Uterus (tissue), 4 donors: ENCODE measurements around the gene GRM1. TPM values are rescaled to one million over a fixed set of nuclear protein-coding genes. Genes with fewer than 3 reads are reported as not detected.

Experiments used
- DNase-seq, 2 donors: peaks; one replicate each; pipeline ENCODE4 v3.0.0-alpha.2; 2019 to 2020
- H3K27ac ChIP-seq, 2 donors: fragments of 200-600 bp; sonication (generic); 1 replicate in 1 of 2; 2 replicates in 1 of 2; pipeline ENCODE4 v1.5.1; 2016 to 2018
- H3K27me3 ChIP-seq, 2 donors: fragments of 200-600 bp; sonication (generic); one replicate each; pipeline ENCODE4 v1.5.1; 2018 to 2019; ENCODE audit warnings: control low read depth in 1 of 2
- H3K36me3 ChIP-seq, 2 donors: fragments of 200-600 bp; sonication (generic); one replicate each; pipeline ENCODE4 v1.5.1; 2019; ENCODE audit warnings: control low read depth in 1 of 2
- H3K4me1 ChIP-seq, 2 donors: fragments of 200-600 bp; sonication (generic); one replicate each; pipeline ENCODE4 v1.5.1; 2018 to 2019; ENCODE audit warnings: control low read depth in 1 of 2
- H3K4me3 ChIP-seq, 2 donors: fragments of 200-600 bp; sonication (generic); 1 replicate in 1 of 2; 2 replicates in 1 of 2; pipeline ENCODE4 v1.5.1; 2018 to 2019; ENCODE audit warnings: mild to moderate bottlenecking in 1 of 2
- H3K9me3 ChIP-seq, 2 donors: fragments of 200-600 bp; sonication (generic); one replicate each; pipeline ENCODE4 v1.5.1; 2019; ENCODE audit warnings: control low read depth in 1 of 2
- POLR2A ChIP-seq, 2 donors: fragments of 450-650 bp; IDR thresholded peaks; one replicate each; pipeline ENCODE4 v1.6.1; 2016; ENCODE audit warnings: antibody characterized with exemption in 2 of 2, mild to moderate bottlenecking in 1 of 2, moderate library complexity in 1 of 2
- intact Hi-C: fragments of 100-400 bp; cut with DNase I; formaldehyde crosslinking; loops from one replicate; pipeline ENCODE4 v1.15.1; 2023; ENCODE audit warnings: low total_unique reads
- total RNA-seq, 4 donors: library from RNA; depleted of rRNA in 3 of 4; stranded (reverse); fragments of >200 nt in 3 of 4; gene quantifications; one replicate each; pipeline versions ENCODE4 v1.1.0 to v1.2.4, GENCODE V29; 2014 to 2023
- TF ChIP-seq, protein P1 (sequence below), 4 experiments: fragments of 200-600 bp in 2 of 4; fragments of 450-650 bp in 2 of 4; sonication (generic) in 2 of 4; IDR thresholded peaks; one replicate each; pipeline ENCODE4 v1.5.1; 2016 to 2019; ENCODE audit warnings: antibody characterized with exemption in 4 of 4, mild to moderate bottlenecking in 2 of 4, moderate library complexity in 1 of 4
- donor health status: DM: yes; HTN: yes; CAD: no.

Gene GRM1
- total RNA-seq, 4 donors from 2014 or later: 0.07 to 0.12 TPM; not detected in 2

DNA sequence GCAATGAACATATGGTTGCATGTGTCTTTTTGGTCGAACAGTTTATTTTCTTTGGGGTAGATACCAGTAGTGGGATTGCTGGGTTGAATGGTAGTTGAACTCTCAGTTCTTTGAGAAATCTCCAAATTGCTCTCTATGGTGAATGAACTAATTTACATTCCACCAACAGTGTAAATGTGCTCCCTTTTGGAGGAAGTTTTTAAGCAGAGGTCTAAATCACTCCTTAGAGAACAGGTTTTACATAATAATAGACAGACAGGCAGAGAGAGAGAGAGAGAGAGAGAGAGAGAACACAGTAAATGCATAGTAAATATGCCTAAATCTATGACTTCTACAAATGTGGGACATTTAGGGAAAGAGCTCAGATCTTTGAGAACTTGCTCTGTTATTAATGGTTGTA, 37.6 kb downstream of the GRM1 start:
- TF ChIP-seq, protein P1, sequence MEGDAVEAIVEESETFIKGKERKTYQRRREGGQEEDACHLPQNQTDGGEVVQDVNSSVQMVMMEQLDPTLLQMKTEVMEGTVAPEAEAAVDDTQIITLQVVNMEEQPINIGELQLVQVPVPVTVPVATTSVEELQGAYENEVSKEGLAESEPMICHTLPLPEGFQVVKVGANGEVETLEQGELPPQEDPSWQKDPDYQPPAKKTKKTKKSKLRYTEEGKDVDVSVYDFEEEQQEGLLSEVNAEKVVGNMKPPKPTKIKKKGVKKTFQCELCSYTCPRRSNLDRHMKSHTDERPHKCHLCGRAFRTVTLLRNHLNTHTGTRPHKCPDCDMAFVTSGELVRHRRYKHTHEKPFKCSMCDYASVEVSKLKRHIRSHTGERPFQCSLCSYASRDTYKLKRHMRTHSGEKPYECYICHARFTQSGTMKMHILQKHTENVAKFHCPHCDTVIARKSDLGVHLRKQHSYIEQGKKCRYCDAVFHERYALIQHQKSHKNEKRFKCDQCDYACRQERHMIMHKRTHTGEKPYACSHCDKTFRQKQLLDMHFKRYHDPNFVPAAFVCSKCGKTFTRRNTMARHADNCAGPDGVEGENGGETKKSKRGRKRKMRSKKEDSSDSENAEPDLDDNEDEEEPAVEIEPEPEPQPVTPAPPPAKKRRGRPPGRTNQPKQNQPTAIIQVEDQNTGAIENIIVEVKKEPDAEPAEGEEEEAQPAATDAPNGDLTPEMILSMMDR (IDR thresholded peaks at IDR 0.05): no peak
- TF ChIP-seq POLR2A (IDR thresholded peaks at IDR 0.05): no peak
- Histone ChIP-seq H3K27ac (no peak overlapping the region), H3K4me1 (no peaks in the 10 kb centered on the region), H3K9me3 (no peaks in the 10 kb centered on the region), H3K27me3 (peaks cover 0 to 6% of the 10 kb centered on the region in 2 donors), H3K4me3 (no peak overlapping the region), H3K36me3 (no peaks in the 10 kb centered on the region)
- intact Hi-C loops: no loop called here
- no peak for DNase-seq

GRCh38 chr6:146071781-146072180, 42.9 kb downstream of the GRM1 start:
- no peak for TF ChIP-seq POLR2A (IDR thresholded peaks at IDR 0.05)
- TF ChIP-seq, protein P1 (IDR thresholded peaks at IDR 0.05): no peak
- no peaks in the 10 kb centered on the region for H3K36me3 ChIP-seq
- no peak for DNase-seq
- intact Hi-C loops: no loop called here
- H3K4me1 ChIP-seq: no peaks in the 10 kb centered on the region
- no peak overlapping the region for H3K27ac ChIP-seq
- H3K4me3 ChIP-seq: no peak overlapping the region
- no peaks in the 10 kb centered on the region for H3K9me3 ChIP-seq
- no peaks in the 10 kb centered on the region for H3K27me3 ChIP-seq

- DNase-seq: no peak
- intact Hi-C loops: no loop called here
- H3K9me3 ChIP-seq: no peaks in the 10 kb centered on the region
- no peak overlapping the region for H3K27ac ChIP-seq
- H3K4me1 ChIP-seq: no peaks in the 10 kb centered on the region
- TF ChIP-seq, protein P1 (IDR thresholded peaks at IDR 0.05): no peak
- TF ChIP-seq POLR2A (IDR thresholded peaks at IDR 0.05): no peak
- H3K27me3 ChIP-seq: no peaks in the 10 kb centered on the region
- no peak overlapping the region for H3K4me3 ChIP-seq
- H3K36me3 ChIP-seq: no peaks in the 10 kb centered on the region
Measured at GRCh38 chr6:146077992-146078391, 49.1 kb downstream of the GRM1 start.

DNA sequence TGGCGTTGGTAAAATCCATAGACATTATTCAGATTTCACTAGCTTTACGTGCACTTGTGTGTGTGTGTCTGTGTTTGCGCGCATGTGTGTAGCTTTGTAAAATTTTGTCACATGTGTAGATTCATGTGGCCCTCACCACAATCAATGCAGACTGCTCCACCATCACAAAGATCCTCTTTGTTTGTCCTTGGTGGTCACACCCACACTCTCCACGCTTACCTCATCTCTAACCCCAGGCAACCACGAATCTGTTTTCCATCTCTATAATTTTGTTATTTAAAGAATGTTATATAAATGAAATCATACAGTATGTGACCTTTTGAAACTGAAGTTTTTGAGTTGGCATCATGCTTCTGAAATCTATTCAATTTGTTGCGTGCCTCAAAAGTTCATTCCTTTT, 58.5 kb downstream of the GRM1 start:
- no peak for DNase-seq
- Histone ChIP-seq H3K9me3 (no peaks in the 10 kb centered on the region), H3K27ac (no peak overlapping the region), H3K36me3 (no peaks in the 10 kb centered on the region), H3K4me1 (no peaks in the 10 kb centered on the region), H3K4me3 (no peak overlapping the region), H3K27me3 (no peaks in the 10 kb centered on the region)
- TF ChIP-seq, protein P1 (IDR thresholded peaks at IDR 0.05): no peak
- TF ChIP-seq POLR2A (IDR thresholded peaks at IDR 0.05): no peak
- intact Hi-C loops: no loop called here

GRCh38 chr6:146090474-146090873, 61.6 kb downstream of the GRM1 start:
- H3K27ac ChIP-seq: no peak overlapping the region
- no peaks in the 10 kb centered on the region for H3K4me1 ChIP-seq
- no peak for DNase-seq
- TF ChIP-seq, protein P1 (IDR thresholded peaks at IDR 0.05): no peak
- no peak for TF ChIP-seq POLR2A (IDR thresholded peaks at IDR 0.05)
- intact Hi-C loops: no loop called here
- no peaks in the 10 kb centered on the region for H3K27me3 ChIP-seq
- H3K9me3 ChIP-seq: no peaks in the 10 kb centered on the region
- no peak overlapping the region for H3K4me3 ChIP-seq
- no peaks in the 10 kb centered on the region for H3K36me3 ChIP-seq
